HG03565 (cell line): Measurements from ENCODE around the gene POMGNT1.

Source experiments
- ATAC-seq: cut with Tn5 transposase; IDR thresholded peaks from one replicate; pipeline ENCODE4 v1.9.1; 2021; ENCODE audit warnings: mild to moderate bottlenecking, moderate library complexity; ENCODE audit not compliant: unreplicated experiment

Gene POMGNT1

DNA sequence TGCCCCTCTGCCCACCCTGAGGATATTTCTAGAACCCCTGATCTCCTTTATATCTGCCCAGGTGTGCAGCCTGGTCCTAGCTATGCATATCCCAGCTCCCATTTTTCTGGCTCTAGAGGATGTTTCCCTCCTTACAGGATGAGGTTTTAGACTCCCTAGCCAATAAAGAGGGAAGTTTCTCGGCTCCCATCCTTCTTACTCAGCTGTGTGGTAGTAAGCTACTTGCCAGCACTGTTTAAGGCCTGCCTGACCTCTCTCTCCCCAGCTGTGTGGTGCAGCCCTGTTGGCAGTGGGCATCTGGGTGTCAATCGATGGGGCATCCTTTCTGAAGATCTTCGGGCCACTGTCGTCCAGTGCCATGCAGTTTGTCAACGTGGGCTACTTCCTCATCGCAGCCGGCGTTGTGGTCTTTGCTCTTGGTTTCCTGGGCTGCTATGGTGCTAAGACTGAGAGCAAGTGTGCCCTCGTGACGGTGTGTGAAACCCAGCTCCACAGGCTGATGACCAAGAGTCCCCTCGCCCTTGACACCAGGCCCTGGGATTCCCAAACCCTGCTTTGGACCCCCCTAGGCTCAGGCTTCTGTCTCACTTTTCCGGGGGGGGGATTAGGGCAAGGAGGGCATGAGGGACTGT lies 14.2 kb downstream of the POMGNT1 start:
- no peak for ATAC-seq

DNA sequence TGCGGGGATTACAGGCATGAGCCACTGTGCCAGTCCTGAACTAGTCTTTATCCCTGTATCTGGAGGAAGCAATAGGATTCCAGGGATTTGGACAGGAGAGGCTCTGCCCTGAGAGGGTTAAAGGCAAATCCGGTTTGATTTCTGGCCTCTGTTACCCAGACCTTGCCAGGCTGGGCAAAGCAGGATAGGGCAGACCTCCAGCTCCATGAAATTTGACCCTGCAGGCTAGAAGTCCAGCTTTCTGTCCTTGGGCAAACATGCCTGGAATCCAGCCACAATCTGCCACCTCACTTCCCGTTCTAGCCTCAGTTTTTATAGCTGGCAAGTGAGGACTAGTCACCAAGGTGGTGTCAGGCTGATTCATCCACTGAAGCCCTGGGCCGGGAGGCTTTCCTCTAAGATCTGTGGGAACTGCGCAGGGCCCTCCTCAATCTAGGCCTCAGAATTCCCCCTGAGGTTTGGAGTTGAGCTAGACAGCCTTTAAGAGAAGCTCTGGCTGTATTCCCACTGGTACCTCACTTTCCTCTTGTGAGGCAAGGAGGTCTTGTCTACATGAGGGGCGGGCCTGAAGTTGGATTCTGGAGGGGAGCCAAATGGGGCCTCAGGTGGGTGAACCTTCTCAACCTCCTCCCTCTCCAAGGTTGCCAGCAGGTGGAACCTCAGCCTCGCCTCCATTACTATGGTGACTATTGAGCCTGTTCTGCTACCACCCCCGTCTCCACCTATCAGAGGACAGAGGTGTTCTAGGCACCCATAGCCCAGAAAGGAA lies 15.0 kb downstream of the POMGNT1 start:
- no peak for ATAC-seq

DNA sequence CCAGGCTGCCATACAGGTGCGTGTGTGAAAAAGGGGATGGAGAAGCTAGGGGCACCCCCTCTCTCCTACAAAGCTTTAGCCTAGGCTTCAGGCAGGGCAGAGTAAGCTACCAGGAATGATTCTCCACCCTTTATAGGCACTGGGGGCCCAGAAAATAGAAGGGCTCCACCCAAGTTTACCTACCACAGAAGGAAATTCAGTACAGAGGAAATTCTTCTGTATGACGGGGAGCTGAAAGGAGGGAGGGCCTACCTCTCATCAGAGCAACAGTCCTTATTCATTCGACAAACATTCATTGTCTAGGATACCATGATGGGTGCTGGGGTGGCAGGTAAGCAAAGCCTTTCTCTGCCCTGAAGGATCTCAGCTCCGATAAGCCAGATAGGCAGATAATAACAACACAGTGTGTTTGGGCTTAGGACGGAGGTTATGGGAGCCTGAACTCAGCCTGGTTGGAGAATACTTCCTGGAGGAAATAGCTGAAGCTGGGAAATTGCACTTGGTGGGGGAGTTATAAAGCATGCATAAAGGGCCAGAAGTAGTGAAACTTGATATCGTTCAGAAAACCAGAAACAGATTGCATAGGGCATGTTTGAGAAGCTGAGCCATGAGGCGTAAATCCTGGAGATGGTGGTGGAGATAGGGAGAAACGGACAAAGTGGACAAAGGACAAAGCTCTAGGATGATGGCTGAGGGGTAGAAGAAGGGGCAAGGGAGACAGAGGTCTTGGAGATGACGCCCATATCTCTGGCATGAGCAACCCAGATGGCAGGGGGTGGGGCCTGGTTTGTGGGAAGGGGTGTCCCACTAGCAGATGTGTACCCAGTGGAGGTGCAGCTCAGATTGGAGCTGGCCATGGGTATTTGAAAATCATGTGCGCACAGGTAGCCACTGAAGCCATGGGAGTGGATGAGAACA lies 16.6 kb downstream of the POMGNT1 start:
- no peak for ATAC-seq

DNA sequence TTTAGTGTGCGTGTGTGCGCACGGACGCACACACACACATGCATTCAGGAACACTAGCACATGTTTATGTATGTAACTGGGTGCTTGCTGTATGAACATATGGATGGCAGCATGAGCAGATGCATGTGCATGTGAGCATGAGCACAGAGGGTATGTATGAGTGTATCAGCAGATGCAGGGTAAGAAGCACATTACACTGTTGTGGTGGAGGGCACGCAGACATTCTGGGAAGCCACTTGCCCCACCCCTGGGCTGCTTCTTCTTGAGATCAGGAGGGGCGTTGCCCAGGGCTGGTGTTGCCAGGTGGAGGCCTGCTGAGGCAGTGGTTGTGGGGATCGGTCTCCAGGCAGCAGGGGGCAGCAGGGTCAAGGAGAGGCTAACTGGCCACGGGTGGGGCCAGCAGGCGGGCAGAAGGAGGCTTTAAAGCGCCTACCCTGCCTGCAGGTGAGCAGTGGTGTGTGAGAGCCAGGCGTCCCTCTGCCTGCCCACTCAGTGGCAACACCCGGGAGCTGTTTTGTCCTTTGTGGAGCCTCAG lies 18.1 kb downstream of the POMGNT1 start:
- ATAC-seq: no peak

DNA sequence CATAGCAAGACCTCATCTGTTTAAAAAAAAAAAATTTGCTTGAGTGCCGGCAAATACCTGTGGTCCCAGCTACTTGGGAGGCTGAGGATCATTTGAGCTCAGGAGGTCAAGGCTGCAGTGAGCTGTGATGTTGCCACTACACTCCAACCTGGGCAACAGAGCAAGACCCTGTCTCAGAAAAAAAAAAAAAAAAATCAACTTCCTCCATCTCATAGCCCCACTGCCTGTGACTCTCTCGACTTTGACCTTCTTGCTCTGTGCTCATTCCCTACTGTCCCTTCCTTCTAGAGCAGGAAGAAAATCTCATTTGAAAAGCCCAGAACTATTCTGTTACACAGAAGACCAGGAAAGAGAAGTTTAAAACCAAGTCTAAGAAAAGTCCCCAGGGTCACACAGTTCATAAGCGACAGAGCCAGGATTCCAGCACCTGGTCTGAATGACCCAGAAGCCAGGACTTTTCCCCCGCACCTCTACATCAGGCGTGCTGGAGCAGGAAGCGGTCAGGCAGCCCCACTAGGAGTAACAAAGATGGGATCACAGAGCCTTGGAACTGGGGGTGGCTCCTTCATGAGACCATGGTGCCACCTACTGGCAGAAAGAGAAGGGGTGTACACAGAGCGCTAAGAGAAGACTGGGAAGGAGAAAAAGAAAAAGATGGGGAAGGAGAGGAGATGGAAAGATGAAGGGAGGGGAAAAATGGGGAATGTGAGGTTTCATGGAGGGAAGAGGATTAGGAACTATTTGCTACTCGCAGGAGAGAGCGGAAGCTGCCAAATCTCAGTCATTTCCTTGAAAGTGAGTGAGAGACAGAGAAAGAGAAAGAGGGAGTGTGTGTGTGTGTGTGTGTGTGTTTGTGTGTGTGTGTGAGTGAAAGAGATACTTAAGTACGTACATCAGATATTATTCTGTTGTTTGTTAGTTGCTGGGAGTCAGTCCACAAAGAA lies 18.8 kb downstream of the POMGNT1 start:
- no peak for ATAC-seq

DNA sequence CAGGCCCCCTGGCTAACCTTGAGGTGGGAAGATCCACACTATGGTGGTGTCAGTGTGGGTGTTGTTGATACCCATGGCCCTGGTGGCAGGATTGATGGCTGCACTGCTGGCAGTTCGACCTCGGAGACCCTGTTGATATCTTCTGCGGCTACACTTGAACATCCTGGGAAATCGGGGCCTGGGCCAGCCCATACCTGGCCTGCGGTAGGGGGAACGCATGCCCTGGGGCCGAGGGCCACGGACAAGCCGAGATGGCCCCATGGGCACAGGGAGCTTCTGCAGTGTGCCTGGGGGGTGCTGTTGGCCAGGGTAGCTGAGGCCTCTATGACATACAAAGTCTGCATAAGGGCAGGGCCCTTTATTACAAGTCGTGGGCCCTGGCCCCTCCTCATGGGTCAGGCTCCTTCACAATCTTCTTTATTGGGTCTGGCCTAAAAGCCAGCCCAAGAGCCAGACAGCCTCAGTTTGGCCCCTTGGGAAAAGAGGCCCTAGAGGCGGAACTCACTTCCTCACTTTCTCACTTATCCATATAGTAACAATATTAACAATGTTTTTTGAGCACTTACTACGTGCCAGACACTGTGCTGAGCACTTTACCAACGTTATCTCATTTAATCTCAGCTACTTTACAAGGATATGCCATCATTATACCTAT lies 21.9 kb downstream of the POMGNT1 start, which contains the start of gene P3R3URF:
Gene P3R3URF, minus strand, starts transcription at position 278 of the 655 bp plus-strand sequence. Its CDS starts 17 bp downstream, at position 261.
- no peak for ATAC-seq

DNA sequence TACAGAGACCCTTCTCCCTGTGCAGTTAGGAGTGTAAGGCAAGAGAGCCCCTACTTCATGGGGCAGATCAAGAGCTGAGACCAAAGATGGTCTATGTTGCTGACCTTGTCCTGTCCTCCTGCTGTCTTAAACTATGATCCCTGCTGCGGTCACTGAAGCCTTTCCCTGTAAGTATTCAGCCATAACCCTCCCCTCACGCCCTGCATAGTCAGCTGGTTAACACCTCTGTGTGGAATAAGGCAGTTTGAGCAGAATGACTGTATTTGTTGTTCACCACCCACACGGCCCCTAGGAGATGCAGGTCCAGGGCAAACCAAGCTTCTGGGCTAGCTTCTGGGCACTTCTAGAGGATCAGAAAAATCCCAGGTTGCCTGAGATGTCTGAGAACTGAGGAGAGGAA lies 23.0 kb downstream of the POMGNT1 start:
- ATAC-seq: no peak

DNA sequence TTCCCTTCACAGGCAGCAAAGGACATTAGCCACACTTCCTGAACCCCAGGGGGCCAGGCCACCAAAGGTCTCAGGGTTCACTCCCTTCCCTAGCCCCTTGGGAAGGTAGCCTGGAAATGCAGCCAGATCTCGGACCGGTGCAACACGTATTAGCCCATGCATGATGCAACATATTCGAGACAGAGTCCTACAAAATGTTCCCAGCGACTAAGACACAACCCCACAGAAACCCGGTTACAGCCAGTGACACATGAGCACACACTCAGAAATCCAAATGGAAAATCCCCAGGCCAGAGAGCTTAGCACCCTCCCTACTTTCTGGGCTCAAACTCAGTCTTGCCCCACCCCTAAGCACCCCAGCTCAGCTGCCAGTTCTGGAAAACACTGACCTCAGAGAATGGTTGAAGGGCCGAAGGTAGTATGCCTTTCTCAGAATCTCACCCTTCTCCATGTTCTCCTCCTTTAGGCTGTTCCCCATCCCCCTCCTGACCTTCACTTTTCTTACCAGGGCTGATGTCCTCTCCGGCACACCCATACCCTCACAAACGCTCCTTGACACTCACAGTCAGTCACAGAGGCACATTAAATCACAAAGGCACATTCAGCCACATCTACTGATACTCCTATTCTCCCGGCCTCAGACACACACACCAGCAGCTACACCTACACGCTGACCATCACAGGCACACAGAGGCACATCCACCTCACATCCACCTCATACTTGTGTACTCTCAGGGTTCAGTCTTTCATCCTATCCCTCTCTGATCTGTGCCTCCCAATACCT lies 23.6 kb downstream of the POMGNT1 start, which contains the start of gene TSPAN1:
Gene TSPAN1, plus strand, starts transcription at position 640 of the 784 bp plus-strand sequence. CDS start 6,021 bp downstream, outside the sequence.
- no peak for ATAC-seq

DNA sequence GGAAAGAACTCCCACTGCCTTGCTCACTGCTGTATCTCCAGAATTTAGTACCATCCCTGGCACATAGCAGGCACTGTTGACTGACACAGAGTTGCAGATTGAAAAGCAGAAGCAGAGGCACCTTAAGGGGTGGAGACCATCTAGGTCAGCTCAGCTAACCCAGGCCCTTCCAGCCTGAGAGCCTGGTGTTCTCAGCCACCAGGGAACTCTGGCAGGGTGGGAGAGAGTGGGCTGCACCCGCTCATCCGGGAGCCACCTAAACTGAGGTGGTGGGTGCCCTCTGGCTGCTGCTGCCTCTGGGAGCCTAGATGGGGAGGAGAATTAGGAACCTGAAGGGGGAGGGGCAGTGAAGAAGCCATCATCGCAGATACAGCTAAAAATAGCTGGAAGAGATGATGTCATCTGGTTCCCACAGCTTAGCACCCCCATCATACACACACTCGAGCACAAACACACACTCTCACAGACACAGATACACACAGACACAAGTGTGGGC lies 24.8 kb downstream of the POMGNT1 start:
- no peak for ATAC-seq

DNA sequence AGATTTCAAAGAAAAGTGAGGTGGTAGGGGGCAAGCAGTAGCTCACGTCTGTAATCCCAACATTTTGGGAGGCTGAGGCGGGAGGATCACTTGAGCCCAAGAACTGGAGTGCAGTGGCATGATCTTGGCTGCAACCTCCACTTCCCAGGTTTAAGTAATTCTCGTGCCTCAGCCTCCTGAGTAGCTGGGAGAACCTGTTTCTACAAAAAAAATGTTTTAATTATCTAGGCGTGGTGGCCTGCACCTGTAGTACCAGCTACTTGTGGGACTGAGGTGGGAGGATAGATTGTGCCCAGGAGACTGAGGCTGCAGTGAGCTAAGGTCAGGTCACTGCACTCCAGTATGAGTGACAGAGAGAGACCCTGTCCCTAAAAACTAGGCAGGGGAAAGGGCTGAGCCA lies 25.9 kb downstream of the POMGNT1 start:
- no peak for ATAC-seq

DNA sequence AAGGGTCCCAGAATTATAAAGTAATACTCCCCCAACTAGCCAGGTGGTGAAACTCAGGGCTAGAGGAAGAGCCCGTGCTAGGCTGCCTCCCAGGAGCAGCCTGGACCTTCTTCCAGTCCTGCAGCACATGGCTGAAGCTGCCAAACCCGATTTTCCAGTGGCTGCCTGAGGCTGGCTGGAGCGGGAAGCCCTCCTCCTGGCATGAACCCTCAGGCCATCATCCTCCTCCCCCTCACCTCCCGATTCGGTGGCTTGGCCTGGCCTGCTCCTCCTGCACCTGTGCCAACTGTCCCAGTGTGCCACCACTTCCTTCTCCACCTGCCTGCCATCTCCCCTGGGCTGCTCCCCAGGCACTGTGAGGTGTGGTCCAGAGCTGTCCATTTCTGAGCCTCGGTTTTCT lies 26.4 kb downstream of the POMGNT1 start:
- no peak for ATAC-seq

DNA sequence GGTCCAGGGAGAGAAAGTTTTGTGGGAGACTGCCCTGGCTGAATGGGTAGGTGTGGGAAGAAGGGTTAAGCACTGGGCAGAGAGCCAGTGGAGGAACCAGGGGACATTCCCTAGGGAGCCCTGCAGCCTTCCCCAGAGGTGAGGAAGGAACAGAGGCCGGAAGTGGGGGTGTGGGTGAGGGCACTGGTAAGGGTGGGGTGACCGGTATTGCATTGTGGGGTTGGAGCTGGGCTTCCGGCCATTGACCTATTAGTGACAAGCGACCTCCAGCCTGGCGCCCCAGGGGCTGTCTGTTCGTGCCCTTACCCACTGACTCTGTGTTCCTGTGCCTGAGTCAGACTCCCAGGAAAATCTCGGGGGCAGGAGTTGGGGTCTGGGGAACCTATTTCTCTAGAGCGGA lies 26.9 kb downstream of the POMGNT1 start:
- no peak for ATAC-seq

DNA sequence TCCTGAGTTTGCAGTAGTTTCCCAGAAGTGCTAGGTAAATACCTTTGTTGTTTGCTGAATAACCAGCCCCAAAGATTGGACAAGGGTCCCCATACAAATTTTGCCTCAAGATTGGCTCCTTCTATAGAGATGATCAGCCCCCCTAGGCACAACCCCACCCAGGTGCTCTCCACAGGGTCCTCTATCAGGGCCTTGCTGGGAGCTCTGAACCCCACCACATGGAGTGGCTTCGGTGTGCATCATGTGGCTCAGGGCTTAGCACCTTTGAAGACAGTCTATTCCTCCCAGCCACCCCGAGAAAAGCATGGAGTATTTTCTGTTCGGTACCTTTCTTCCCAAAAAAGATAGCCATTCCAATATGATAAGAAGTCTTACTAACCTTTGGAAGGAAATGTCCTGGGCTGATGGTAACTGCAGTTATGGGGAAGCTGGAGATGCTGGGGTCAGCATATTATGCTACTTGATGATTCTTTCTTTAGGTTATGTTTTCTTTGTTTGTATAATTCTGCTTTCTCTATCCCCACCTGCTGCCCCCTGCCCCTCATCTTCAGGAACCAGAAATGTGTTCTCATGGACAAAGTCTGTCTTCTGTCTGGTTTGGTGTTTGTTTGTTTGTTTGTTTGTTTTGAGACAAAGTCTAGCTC lies 28.3 kb downstream of the POMGNT1 start:
- no peak for ATAC-seq

DNA sequence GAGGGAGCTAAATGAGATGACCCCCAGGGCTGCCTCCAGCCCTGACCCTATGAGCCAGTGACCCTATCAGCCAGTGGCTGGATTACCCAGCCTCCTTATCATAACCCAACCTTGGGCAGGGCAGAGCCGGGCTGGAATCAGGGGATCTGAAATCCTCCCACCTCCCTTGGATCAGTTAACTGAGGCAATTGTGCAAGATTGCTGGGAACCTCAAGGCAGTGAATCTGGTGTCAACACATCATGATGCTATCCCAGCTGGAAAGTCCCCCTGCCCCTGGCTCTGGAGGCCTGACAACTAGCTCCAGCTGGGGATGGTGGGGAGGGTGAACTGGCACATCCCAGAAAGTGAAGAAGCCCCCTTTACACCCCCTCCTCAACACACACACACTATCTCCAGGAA lies 29.8 kb downstream of the POMGNT1 start:
- no peak for ATAC-seq

DNA sequence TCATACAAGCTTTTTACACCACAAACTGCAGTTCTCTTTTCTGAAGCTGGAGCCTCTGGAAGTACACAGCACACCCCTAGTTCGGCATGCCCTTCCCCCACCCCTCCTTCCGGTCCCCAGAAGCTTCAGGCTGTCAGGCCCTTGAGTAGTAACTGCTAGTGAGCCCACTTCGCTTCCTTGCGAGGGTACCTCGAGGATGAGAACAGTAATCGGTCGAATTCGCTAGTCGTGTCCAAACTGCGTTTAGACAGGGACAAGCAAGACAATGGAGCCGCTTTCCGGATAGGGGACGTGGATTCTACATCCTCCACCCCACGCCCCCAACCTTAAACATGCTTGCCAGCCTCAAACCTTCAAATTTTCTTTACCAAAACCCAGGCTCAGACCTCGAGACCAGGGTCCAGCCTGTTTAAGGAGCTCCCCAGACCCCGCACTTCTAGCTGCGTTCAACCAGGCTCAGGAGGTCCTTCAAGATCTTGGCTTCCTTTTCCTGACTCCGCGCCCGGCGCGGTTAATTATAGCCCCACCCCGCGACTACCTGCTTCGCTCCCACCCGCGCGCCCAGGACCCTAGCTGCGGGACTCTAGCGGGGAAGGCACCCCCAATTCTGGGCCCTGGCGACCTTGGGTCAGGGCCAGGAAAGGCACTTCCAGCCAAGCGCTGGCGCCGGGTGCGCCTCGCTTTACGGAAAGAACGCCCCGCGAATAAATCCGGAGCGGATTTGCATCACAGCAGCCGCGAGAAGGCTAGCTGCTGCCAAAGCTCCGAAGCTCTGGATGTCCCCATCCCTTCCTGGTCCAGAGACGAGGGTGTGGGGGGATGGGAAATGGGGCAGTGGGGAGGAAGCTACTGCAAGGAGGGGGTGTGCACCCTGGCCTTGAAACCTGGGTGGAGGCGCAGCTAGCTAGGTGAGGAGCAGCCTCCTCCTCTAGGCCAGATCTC lies 31.4 kb downstream of the POMGNT1 start:
- ATAC-seq: no peak

DNA sequence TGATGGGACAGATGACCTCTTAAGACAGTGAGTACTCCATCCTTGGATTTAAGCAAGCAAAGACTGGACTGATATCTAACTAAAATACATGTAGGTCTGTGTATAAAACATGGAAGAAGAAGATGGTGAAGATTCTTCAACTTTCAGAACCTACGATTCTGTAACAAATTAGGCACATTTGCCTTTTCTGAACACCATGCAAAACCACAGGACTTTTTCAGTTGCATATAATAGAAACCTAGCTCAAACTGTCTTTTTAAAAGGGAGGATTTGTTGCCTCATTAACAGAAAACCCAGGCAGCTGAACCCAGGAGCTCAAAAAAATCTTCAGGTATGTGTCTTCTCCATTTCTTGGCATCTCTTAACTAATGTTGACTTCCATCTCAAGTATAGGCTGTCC lies 38.0 kb downstream of the POMGNT1 start:
- no peak for ATAC-seq

DNA sequence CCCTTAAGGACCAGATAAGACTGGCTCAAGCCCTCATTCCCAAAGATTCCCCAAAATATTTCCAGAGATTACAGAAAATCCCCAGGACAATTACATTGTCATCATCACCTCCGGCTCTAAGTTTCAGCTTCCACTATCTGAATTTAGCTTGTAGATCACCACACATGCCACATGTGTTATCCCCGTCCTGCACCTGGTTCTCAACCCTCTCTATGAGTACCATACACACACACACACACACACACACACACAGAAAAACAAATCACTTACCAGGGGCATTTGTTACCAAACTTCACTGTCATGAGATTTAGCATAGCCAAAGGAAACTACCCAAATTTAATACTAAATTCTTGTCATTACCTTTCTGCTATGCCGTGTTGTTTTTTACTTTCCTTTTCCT lies 38.7 kb downstream of the POMGNT1 start:
- ATAC-seq: no peak
